Ovary (tissue), 9 donors: ENCODE data around the gene CACNA2D1. TPM values are rescaled to one million over a fixed set of nuclear protein-coding genes. Genes with fewer than 3 reads are reported as not detected.

Experiments used
- DNase-seq, 5 donors: peaks; one replicate each; pipeline ENCODE4 v3.0.0-alpha.2; 2019 to 2020
- H3K27ac ChIP-seq, 2 donors: fragments of 200-600 bp; one replicate each; pipeline versions ENCODE4 v1.5.1 to v1.8.0; 2019 to 2022
- H3K27me3 ChIP-seq: fragments of 200-600 bp; one replicate; pipeline ENCODE4 v1.8.0; 2022
- H3K36me3 ChIP-seq: fragments of 200-600 bp; sonication (generic); one replicate; pipeline ENCODE4 v1.5.1; 2019
- H3K4me1 ChIP-seq: one replicate; pipeline ENCODE4 v1.8.1; 2013; ENCODE audit warnings: mild to moderate bottlenecking, moderate library complexity; ENCODE audit not compliant: insufficient read depth
- H3K4me3 ChIP-seq: fragments of 200-600 bp; sonication (generic); one replicate; pipeline ENCODE4 v1.5.1; 2017
- H3K9me3 ChIP-seq, 2 donors: fragments of 200-600 bp in 1 of 2; sonication (generic) in 1 of 2; one replicate each; pipeline versions ENCODE4 v1.5.1 to v1.8.1; 2013 to 2019; ENCODE audit warnings: mild to moderate bottlenecking in 1 of 2, moderate library complexity in 1 of 2
- CTCF ChIP-seq, 3 donors: fragments of 450-650 bp in 2 of 3; fragments of 200-600 bp in 1 of 3; IDR thresholded peaks; one replicate each; pipeline versions ENCODE4 v1.5.1 to v1.8.0; 2016 to 2022; ENCODE audit warnings: antibody characterized with exemption in 3 of 3, mild to moderate bottlenecking in 1 of 3
- EP300 ChIP-seq: sonication (generic); formaldehyde crosslinking; IDR thresholded peaks from one replicate; pipeline ENCODE4 v1.6.1; 2017; ENCODE audit warnings: antibody characterized with exemption
- POLR2A ChIP-seq: fragments of 450-650 bp; IDR thresholded peaks from one replicate; pipeline ENCODE4 v1.6.1; 2017; ENCODE audit warnings: antibody characterized with exemption, mild to moderate bottlenecking, moderate library complexity
- WGBS, 3 donors: extraction: QIAGEN DNeasy Blood & Tissue Kit in 1 of 3; methylation state at CpG; one replicate each; pipeline versions ENCODE4 v1.1.5 to v1.1.7; 2013 to 2017; 5-methylcytosine and 5-hydroxymethylcytosine counted together
- intact Hi-C, 4 donors: fragments of 100-400 bp; cut with DNase I; formaldehyde crosslinking; loops; one replicate each; pipeline versions ENCODE4 v1.11.0 to v1.15.1; 2022 to 2023
- polyA plus RNA-seq, 2 donors: library from polyadenylated mRNA; stranded (reverse); fragments of 200-250 nt in 1 of 2; fragments of 350-450 nt in 1 of 2; fragmentation: Illumina TruSeq in 1 of 2; extraction: RNeasy Lipid Tissue Mini Kit (QIAGEN cat#74804) in 1 of 2; gene quantifications; one replicate each; pipeline ENCODE4 v1.2.3, GENCODE V29; 2013 to 2014
- total RNA-seq, 7 donors: library from RNA; depleted of rRNA in 2 of 7; stranded (reverse); fragments of >200 nt in 2 of 7; fragmentation: NEBNext Ultra II Directional in 3 of 7; extraction: Animal tissue kit (Norgen Biotek cat#: 25700) in 3 of 7; gene quantifications; one replicate each; pipeline versions ENCODE4 v1.1.0 to v1.2.4, GENCODE V29; 2016 to 2023
- donor health status: DM: no; HTN: no; CAD: no; lungs with moderate emphysema.
- donor health status: DM: no; HTN: no; CAD: no.
- donor health status: Bipolar disorder and iron deficiency.
- donor health status: DM: yes; HTN: yes; CAD: no.
- donor health status: DM: no; HTN: no; CAD: no.
- donor health status: DM: yes; HTN: yes; CAD: no.

The CACNA2D1 gene
- total and polyA plus RNA-seq, 9 donors, result 6.6 to 34.2 (median 18.8) TPM

- Histone ChIP-seq H3K4me3 (no peak overlapping the region), H3K36me3 (no peaks in the 10 kb centered on the region), H3K4me1 (no peaks in the 10 kb centered on the region), H3K9me3 (no peaks in the 10 kb centered on the region), H3K27me3 (no peaks in the 10 kb centered on the region), H3K27ac (no peak overlapping the region)
- intact Hi-C loops, result no loop called here
- TF ChIP-seq CTCF (IDR thresholded peaks at IDR 0.05) (no peak), EP300 (no peak), POLR2A (no peak)
- DNase-seq, result no peak
Observed at GRCh38 chr7:82250598-82250997, 193.0 kb downstream of the CACNA2D1 start.

- intact Hi-C loops, result no loop called here
Observed at GRCh38 chr7:82249979-82250378, 193.6 kb downstream of the CACNA2D1 start.

GRCh38 chr7:82247814-82248433 lies 195.7 kb downstream of the CACNA2D1 start:
- Histone ChIP-seq H3K27ac (no peak overlapping the region), H3K4me1 (no peaks in the 10 kb centered on the region), H3K9me3 (no peaks in the 10 kb centered on the region), H3K36me3 (no peaks in the 10 kb centered on the region), H3K27me3 (no peaks in the 10 kb centered on the region), H3K4me3 (no peak overlapping the region)
- no peak for DNase-seq
- TF ChIP-seq POLR2A, result no peak
- intact Hi-C loops, result no loop called here
- WGBS, 3 donors, result 79 to 92% (median 88%) methylated on average over 3 of the region's 3 CpGs

More at GRCh38 chr7:82249979-82250378, 193.6 kb downstream of the CACNA2D1 start:
- Histone ChIP-seq H3K9me3 (no peaks in the 10 kb centered on the region), H3K27me3 (no peaks in the 10 kb centered on the region), H3K4me1 (no peaks in the 10 kb centered on the region), H3K4me3 (no peak overlapping the region), H3K27ac (no peak overlapping the region), H3K36me3 (no peaks in the 10 kb centered on the region)
- 98 to 99% (median 98%) methylated on average over 2 of the region's 2 CpGs for WGBS, 3 donors
- no peak for DNase-seq
- TF ChIP-seq POLR2A, result no peak
- TF ChIP-seq CTCF (IDR thresholded peaks at IDR 0.05), result no peak
- no peak for TF ChIP-seq EP300

GRCh38 chr7:82244947-82245517 lies 198.5 kb downstream of the CACNA2D1 start:
- DNase-seq, result no peak
- no peaks in the 10 kb centered on the region for H3K36me3 ChIP-seq
- H3K27me3 ChIP-seq, result no peaks in the 10 kb centered on the region
- no peak overlapping the region for H3K27ac ChIP-seq
- H3K4me3 ChIP-seq, result no peak overlapping the region
- 94 to 97% (median 96%) methylated on average over 3 of the region's 3 CpGs for WGBS, 3 donors
- TF ChIP-seq POLR2A (no peak), CTCF (IDR thresholded peaks at IDR 0.05) (no peak), EP300 (no peak)
- H3K9me3 ChIP-seq, result no peaks in the 10 kb centered on the region
- intact Hi-C loops, result no loop called here
- H3K4me1 ChIP-seq, result no peaks in the 10 kb centered on the region

GRCh38 chr7:82241356-82241755 lies 202.2 kb downstream of the CACNA2D1 start:
- DNase-seq, result no peak
- Histone ChIP-seq H3K4me1 (no peaks in the 10 kb centered on the region), H3K9me3 (no peaks in the 10 kb centered on the region), H3K27me3 (no peaks in the 10 kb centered on the region), H3K27ac (no peak overlapping the region), H3K36me3 (no peaks in the 10 kb centered on the region), H3K4me3 (no peak overlapping the region)
- no peak for TF ChIP-seq EP300
- no peak for TF ChIP-seq POLR2A
- no peak for TF ChIP-seq CTCF (IDR thresholded peaks at IDR 0.05)
- intact Hi-C loops, result no loop called here
